NCI-H128 (cell line): ENCODE data around the gene FAM72D.
"Not testable (repeated sequence)": the region's sequence is repeated elsewhere in the genome, so short reads cannot be mapped to it uniquely, and the experiment has no call there.

Experiments used
- DNase-seq: peaks from one replicate; lab custom pipeline; 2025; ENCODE audit not compliant: unreplicated experiment; lab: John Stamatoyannopoulos, UW

Gene FAM72D

GRCh38 chr1:145082483-145083255, 13.1 kb upstream of the FAM72D start:
- DNase-seq: not testable (repeated sequence)

GRCh38 chr1:145093517-145094149, 2.1 kb upstream of the FAM72D start:
- not testable (repeated sequence) for DNase-seq

- not testable (repeated sequence) for DNase-seq
Measured at GRCh38 chr1:145094655-145095211, 1.0 kb upstream of the FAM72D start.

GRCh38 chr1:145101725-145102124, 6.0 kb downstream of the FAM72D start:
- not testable (repeated sequence) for DNase-seq

GRCh38 chr1:145103294-145103693, 7.5 kb downstream of the FAM72D start:
- not testable (repeated sequence) for DNase-seq

GRCh38 chr1:145111674-145112073, 15.9 kb downstream of the FAM72D start:
- DNase-seq: not testable (repeated sequence)

- DNase-seq: not testable (repeated sequence)
Measured at GRCh38 chr1:145112703-145113102, 16.9 kb downstream of the FAM72D start.

- DNase-seq: not testable (repeated sequence)
Measured at GRCh38 chr1:145114560-145115057, 18.8 kb downstream of the FAM72D start.

GRCh38 chr1:145115587-145116493, 20.1 kb downstream of the FAM72D start:
- DNase-seq: not testable (repeated sequence)

- not testable (repeated sequence) for DNase-seq
Measured at GRCh38 chr1:145119842-145120241, 24.1 kb downstream of the FAM72D start.

GRCh38 chr1:145122344-145123061, 26.7 kb downstream of the FAM72D start:
- not testable (repeated sequence) for DNase-seq

- not testable (repeated sequence) for DNase-seq
Measured at GRCh38 chr1:145123062-145123395, 27.3 kb downstream of the FAM72D start.

GRCh38 chr1:145123992-145124641, 28.3 kb downstream of the FAM72D start:
- not testable (repeated sequence) for DNase-seq

- not testable (repeated sequence) for DNase-seq
Measured at GRCh38 chr1:145125112-145125511, 29.3 kb downstream of the FAM72D start.

- DNase-seq: not testable (repeated sequence)
Measured at GRCh38 chr1:145127144-145127543, 31.4 kb downstream of the FAM72D start.

- not testable (repeated sequence) for DNase-seq
Measured at GRCh38 chr1:145128697-145129469, 33.1 kb downstream of the FAM72D start.

- DNase-seq: not testable (repeated sequence)
Measured at GRCh38 chr1:145134476-145134875, 38.7 kb downstream of the FAM72D start.

GRCh38 chr1:145140549-145140948, 44.8 kb downstream of the FAM72D start:
- DNase-seq: not testable (repeated sequence)
